Liver (tissue), 3 donors: ENCODE measurements around the gene KSR1.

ENCODE experiments used
- ATF3 ChIP-seq: IDR thresholded peaks from 2 replicates; pipeline ENCODE4 v1.6.1; 2016; ENCODE audit warnings: antibody characterized with exemption
- CTCF ChIP-seq: fragments of 150-350 bp; IDR thresholded peaks from 2 replicates; pipeline ENCODE4 v1.5.1; 2017; ENCODE audit warnings: improper control_type of control experiment, low read depth, low read length; ENCODE audit not compliant: missing input control
- EGR1 ChIP-seq, 2 donors: IDR thresholded peaks; 2 replicates each; pipeline ENCODE4 v1.6.1; 2016 to 2018; ENCODE audit warnings: antibody characterized with exemption in 2 of 2, low read depth in 2 of 2
- HNF4G ChIP-seq: IDR thresholded peaks from 2 replicates; pipeline ENCODE4 v1.6.1; 2016; ENCODE audit warnings: antibody characterized with exemption
- JUND ChIP-seq, 2 donors: IDR thresholded peaks; 2 replicates each; pipeline ENCODE4 v1.6.1; 2016; ENCODE audit warnings: antibody characterized with exemption in 2 of 2
- MAX ChIP-seq: IDR thresholded peaks from 2 replicates; pipeline ENCODE4 v1.6.1; 2016; ENCODE audit warnings: antibody characterized with exemption
- NR2F2 ChIP-seq: IDR thresholded peaks from 2 replicates; pipeline ENCODE4 v1.6.1; 2016; ENCODE audit warnings: antibody characterized with exemption
- RAD21 ChIP-seq, 2 donors: IDR thresholded peaks; 2 replicates each; pipeline ENCODE4 v1.6.1; 2016; ENCODE audit warnings: antibody characterized with exemption in 2 of 2, mild to moderate bottlenecking in 2 of 2
- REST ChIP-seq: IDR thresholded peaks from 2 replicates; pipeline ENCODE4 v1.6.1; 2016; ENCODE audit warnings: antibody characterized with exemption, mild to moderate bottlenecking
- RXRA ChIP-seq, 2 donors: IDR thresholded peaks; 2 replicates each; pipeline ENCODE4 v1.6.1; 2017 to 2018; ENCODE audit warnings: antibody characterized with exemption in 2 of 2, mild to moderate bottlenecking in 1 of 2
- SP1 ChIP-seq: IDR thresholded peaks from 2 replicates; pipeline ENCODE4 v1.6.1; 2018; ENCODE audit warnings: antibody characterized with exemption, mild to moderate bottlenecking
- TAF1 ChIP-seq: conservative IDR thresholded peaks from 2 replicates; pipeline ENCODE4 v1.6.1; 2016; ENCODE audit warnings: antibody characterized with exemption, mild to moderate bottlenecking
- YY1 ChIP-seq: IDR thresholded peaks from 2 replicates; pipeline ENCODE4 v1.6.1; 2016; ENCODE audit warnings: antibody characterized with exemption, mild to moderate bottlenecking
- ZBTB33 ChIP-seq: IDR thresholded peaks from 2 replicates; pipeline ENCODE4 v1.6.1; 2016; ENCODE audit warnings: antibody characterized with exemption
- donor health status: healthy.
- donor health status: healthy.

GRCh38 chr17:27504188-27504995 lies 48.1 kb downstream of the KSR1 start:
- TF ChIP-seq CTCF (no peak), YY1 (no peak), SP1 (no peak), MAX (no peak), REST (no peak), RXRA (IDR thresholded peaks at IDR 0.05) (no peak), HNF4G (no peak), JUND (IDR thresholded peaks at IDR 0.05) (no peak), ZBTB33 (no peak), TAF1 (no peak), EGR1 (IDR thresholded peaks at IDR 0.05; ENCODE audit: low read depth in 2 of 2) (no peak), ATF3 (no peak), RAD21 (IDR thresholded peaks at IDR 0.05) (no peak), NR2F2 (no peak)
